IMR-90 (cell line): ENCODE measurements around the gene SPTB. TPM values are rescaled to one million over a fixed set of nuclear protein-coding genes. Genes with fewer than 3 reads are reported as not detected.

Experiments used
- ATAC-seq: fragments of 200-7000 bp; cut with Tn5 transposase; 2 replicates; pipeline ENCODE4 v1.9.1; 2020; ENCODE audit warnings: low read depth, mild to moderate bottlenecking, moderate library complexity
- BruUV-seq: library from RNA; stranded (reverse); fragments of 400-500 nt; replicated peaks from 2 replicates; lab custom pipeline; 2021; lab: Mats Ljungman, UMichigan
- CTCF ChIA-PET: fragments of 300-600 bp; formaldehyde crosslinking; extraction: SDS; loops from one replicate; lab custom pipeline; 2021; ENCODE audit warnings: antibody characterized with exemption; lab: Yijun Ruan, JAX
- POLR2A ChIA-PET: fragments of 300-600 bp; sonication (Branson Sonifier 250); formaldehyde crosslinking; loops from one replicate; lab custom pipeline; 2022; ENCODE audit warnings: antibody characterized with exemption; ENCODE audit not compliant: unreplicated experiment; lab: Charles Lee
- DNase-seq: peaks from one replicate; pipeline ENCODE4 v3.0.0; 2013
- H2AFZ ChIP-seq: replicated peaks from 2 replicates; pipeline ENCODE3; 2013; ENCODE audit warnings: low read length, mild to moderate bottlenecking; ENCODE audit not compliant: poor library complexity
- H2AK5ac ChIP-seq: 2 replicates; pipeline ENCODE4 v1.6.1; 2013; ENCODE audit warnings: low read depth, low read length, inconsistent platforms
- H2AK9ac ChIP-seq: replicated peaks from 2 replicates; pipeline ENCODE3; 2013; ENCODE audit warnings: mild to moderate bottlenecking, low read depth, low read length, moderate library complexity; ENCODE audit not compliant: poor library complexity
- H2BK120ac ChIP-seq: 2 replicates; pipeline ENCODE4 v1.6.1; 2013; ENCODE audit warnings: low read depth, low read length, inconsistent platforms
- H2BK15ac ChIP-seq: 3 replicates; pipeline ENCODE4 v1.6.1; 2013; ENCODE audit warnings: low read depth, low read length, inconsistent platforms
- H2BK20ac ChIP-seq: 2 replicates; pipeline ENCODE4 v1.6.1; 2013; ENCODE audit warnings: low read depth, mild to moderate bottlenecking, inconsistent platforms, low read length, moderate library complexity
- H2BK5ac ChIP-seq: 2 replicates; pipeline ENCODE4 v1.6.1; 2013; ENCODE audit warnings: mild to moderate bottlenecking, low read depth, low read length, inconsistent platforms; ENCODE audit not compliant: poor library complexity, severe bottlenecking
- H3K14ac ChIP-seq: replicated peaks from 2 replicates; pipeline ENCODE4 v1.6.1; 2013; ENCODE audit warnings: low read depth, low read length, inconsistent platforms
- H3K18ac ChIP-seq: 2 replicates; pipeline ENCODE4 v1.6.1; 2013; ENCODE audit warnings: low read depth, low read length, control low read depth
- H3K23ac ChIP-seq: 2 replicates; pipeline ENCODE4 v1.6.1; 2013; ENCODE audit warnings: low read depth, low read length, inconsistent platforms
- H3K27ac ChIP-seq: 2 replicates; pipeline ENCODE4 v1.5.1; 2013; ENCODE audit warnings: mild to moderate bottlenecking, control low read depth, low read length; ENCODE audit not compliant: insufficient read depth
- H3K27me3 ChIP-seq: 2 replicates; pipeline ENCODE4 v1.6.1; 2013; ENCODE audit warnings: low read length; ENCODE audit not compliant: control insufficient read depth, insufficient read depth
- H3K36me3 ChIP-seq: 2 replicates; pipeline ENCODE4 v1.6.1; 2013; ENCODE audit warnings: low read length, mixed read lengths; ENCODE audit not compliant: control insufficient read depth, insufficient read depth
- H3K4ac ChIP-seq: 2 replicates; pipeline ENCODE4 v1.6.1; 2013; ENCODE audit warnings: low read depth, low read length, inconsistent platforms
- H3K4me1 ChIP-seq: 2 replicates; pipeline ENCODE4 v1.6.1; 2013; ENCODE audit warnings: low read length, mixed read lengths; ENCODE audit not compliant: control insufficient read depth, insufficient read depth
- H3K4me2 ChIP-seq: 2 replicates; pipeline ENCODE4 v1.6.1; 2013; ENCODE audit warnings: low read depth, mild to moderate bottlenecking, control low read depth, low read length, moderate library complexity
- H3K4me3 ChIP-seq: 2 replicates; pipeline ENCODE4 v1.5.1; 2013; ENCODE audit warnings: low read depth, mild to moderate bottlenecking, control low read depth, low read length, moderate library complexity; ENCODE audit not compliant: insufficient read depth
- H3K56ac ChIP-seq: 2 replicates; pipeline ENCODE4 v1.6.1; 2013; ENCODE audit warnings: low read length, inconsistent platforms; ENCODE audit not compliant: insufficient read depth; ENCODE audit errors: extremely low read depth
- H3K79me1 ChIP-seq, 2 experiments: 2 replicates each; pipeline ENCODE4 v1.6.1; 2013; ENCODE audit warnings: low read length in 2 of 2, inconsistent platforms in 1 of 2, low read depth in 1 of 2
- H3K9ac ChIP-seq: 2 replicates; pipeline ENCODE4 v1.6.1; 2013; ENCODE audit warnings: low read depth, low read length, control low read depth
- H3K9me1 ChIP-seq: 2 replicates; pipeline ENCODE4 v1.6.1; 2013; ENCODE audit warnings: low read length, inconsistent platforms; ENCODE audit not compliant: insufficient read depth
- H3K9me3 ChIP-seq: 2 replicates; pipeline ENCODE4 v1.6.1; 2013; ENCODE audit warnings: low read length; ENCODE audit not compliant: control insufficient read depth, insufficient read depth
- H4K20me1 ChIP-seq: 2 replicates; pipeline ENCODE4 v1.6.1; 2013; ENCODE audit warnings: low read length, inconsistent platforms; ENCODE audit not compliant: insufficient read depth
- H4K5ac ChIP-seq: 2 replicates; pipeline ENCODE4 v1.6.1; 2013; ENCODE audit warnings: mild to moderate bottlenecking, low read depth, low read length, control low read depth
- H4K8ac ChIP-seq, 2 experiments: 2 replicates each; pipeline ENCODE4 v1.6.1; 2013; ENCODE audit warnings: low read depth in 2 of 2, low read length in 2 of 2, control low read depth in 1 of 2, inconsistent platforms in 1 of 2
- H4K91ac ChIP-seq: 2 replicates; pipeline ENCODE4 v1.6.1; 2013; ENCODE audit warnings: low read depth, low read length, inconsistent platforms; ENCODE audit not compliant: insufficient read depth
- BHLHE40 ChIP-seq: fragments of 150-350 bp; IDR thresholded peaks from 2 replicates; pipeline ENCODE4 v1.6.1; 2016; ENCODE audit warnings: mild to moderate bottlenecking, low read depth, low read length
- CEBPB ChIP-seq: IDR thresholded peaks from 2 replicates; pipeline ENCODE4 v1.6.1; 2012; ENCODE audit warnings: low read depth, low read length, improper control_type of control experiment
- CHD1 ChIP-seq: IDR thresholded peaks from 2 replicates; pipeline ENCODE4 v1.6.1; 2012; ENCODE audit warnings: low read depth, low read length, improper control_type of control experiment
- ELK1 ChIP-seq: fragments of 150-350 bp; IDR thresholded peaks from 2 replicates; pipeline ENCODE4 v1.6.1; 2016; ENCODE audit warnings: low read depth, mild to moderate bottlenecking, low read length, moderate library complexity, borderline replicate concordance
- FOS ChIP-seq: fragments of 150-350 bp; IDR thresholded peaks from 2 replicates; pipeline ENCODE4 v1.6.1; 2016; ENCODE audit warnings: low read depth, low read length
- MAFK ChIP-seq: IDR thresholded peaks from 2 replicates; pipeline ENCODE4 v1.6.1; 2012; ENCODE audit warnings: low read depth, low read length, improper control_type of control experiment
- MAZ ChIP-seq: IDR thresholded peaks from 2 replicates; pipeline ENCODE4 v1.6.1; 2012; ENCODE audit warnings: low read depth, mild to moderate bottlenecking, low read length, improper control_type of control experiment, moderate library complexity, borderline replicate concordance
- MXI1 ChIP-seq: IDR thresholded peaks from 2 replicates; pipeline ENCODE4 v1.6.1; 2012; ENCODE audit warnings: low read depth, mild to moderate bottlenecking, low read length, moderate library complexity, borderline replicate concordance
- POLR2A ChIP-seq: IDR thresholded peaks from 2 replicates; pipeline ENCODE4 v1.6.1; 2012; ENCODE audit warnings: mild to moderate bottlenecking, low read depth, low read length
- RAD21 ChIP-seq: IDR thresholded peaks from 2 replicates; pipeline ENCODE4 v1.6.1; 2012; ENCODE audit warnings: low read length, improper control_type of control experiment
- RCOR1 ChIP-seq: IDR thresholded peaks from 2 replicates; pipeline ENCODE4 v1.6.1; 2012; ENCODE audit warnings: mild to moderate bottlenecking, low read length, improper control_type of control experiment; ENCODE audit not compliant: insufficient replicate concordance
- RFX5 ChIP-seq: IDR thresholded peaks from 2 replicates; pipeline ENCODE4 v1.8.0; 2012; ENCODE audit warnings: low read depth, mild to moderate bottlenecking, low read length, moderate library complexity
- SMC3 ChIP-seq: fragments of 150-350 bp; IDR thresholded peaks from 2 replicates; pipeline ENCODE4 v1.6.1; 2016; ENCODE audit warnings: low read depth, mild to moderate bottlenecking, antibody characterized with exemption, low read length, moderate library complexity
- USF2 ChIP-seq: fragments of 150-350 bp; IDR thresholded peaks from 2 replicates; pipeline ENCODE4 v1.6.1; 2017; ENCODE audit warnings: mild to moderate bottlenecking, antibody characterized with exemption, low read length, low read depth
- WGBS, 2 experiments: methylation state at CpG; one replicate each; pipeline versions ENCODE4 v1.1.5 to v1.1.7; 2013; ENCODE audit warnings: missing lambda C conversion rate in 2 of 2; ENCODE audit not compliant: insufficient read length in 1 of 2; ENCODE audit errors: extremely low coverage in 2 of 2; 5-methylcytosine and 5-hydroxymethylcytosine counted together
- dilution Hi-C: fragments of 300-500 bp; cut with HindIII; formaldehyde crosslinking; loops from one replicate; pipeline ENCODE4 v1.14.3; 2018; ENCODE audit warnings: low sequenced_read_pairs; ENCODE audit not compliant: unreplicated experiment
- in situ Hi-C: fragments of 300-500 bp; cut with MboI; formaldehyde crosslinking; loops from 3 replicates; pipeline ENCODE4 v1.14.3; 2019; ENCODE audit warnings: low sequenced_read_pairs, inconsistent platforms, mixed read lengths
- intact Hi-C: fragments of 100-400 bp; cut with micrococcal nuclease; formaldehyde crosslinking; loops from 2 replicates; pipeline ENCODE4 v1.10.0; 2022
- polyA plus RNA-seq, 3 experiments: library from polyadenylated mRNA; depleted of rRNA; stranded (reverse); fragments of >200 nt; gene quantifications; 2 replicates each; pipeline ENCODE4 v1.2.3, GENCODE V29; 2012; ENCODE audit warnings: low replicate concordance in 1 of 3
- total RNA-seq: library from RNA; depleted of rRNA; stranded (reverse); fragments of >200 nt; gene quantifications from 2 replicates; pipeline ENCODE4 v1.2.3, GENCODE V29; 2012

SPTB gene
- total and polyA plus RNA-seq, 2 of the 4 experiments (the other 2 are of a cell fraction): under 0.01 to 0.07 TPM

GRCh38 chr14:64926398-64926995 lies 46.8 kb upstream of the SPTB start:
- H2AK5ac ChIP-seq: no peak overlapping the region
- no peak overlapping the region for H3K18ac ChIP-seq
- no peaks in the 10 kb centered on the region for H3K9me3 ChIP-seq
- dilution Hi-C loops: no loop called here
- no peaks in the 10 kb centered on the region for H3K27me3 ChIP-seq
- H4K8ac ChIP-seq: no peak overlapping the region
- DNase-seq: no peak
- in situ Hi-C loops: no loop called here
- H2BK120ac ChIP-seq: no peak overlapping the region
- POLR2A ChIA-PET: no interaction called here
- no peak overlapping the region for H2BK15ac ChIP-seq
- H3K79me1 ChIP-seq: peaks cover 25 to 38% of the 10 kb centered on the region in 2 experiments
- H3K4ac ChIP-seq: no peak overlapping the region
- TF ChIP-seq MAFK (no peak), MXI1 (no peak), RAD21 (no peak), POLR2A (no peak), SMC3 (no peak), USF2 (no peak), BHLHE40 (no peak), RCOR1 (no peak), CEBPB (no peak), CHD1 (no peak), ELK1 (no peak), RFX5 (no peak), MAZ (no peak), FOS (no peak)
- no peak overlapping the region for H3K14ac ChIP-seq
- no peak overlapping the region for H2BK5ac ChIP-seq
- no peak overlapping the region for H3K23ac ChIP-seq
- no peak for ATAC-seq
- no peak overlapping the region for H3K27ac ChIP-seq
- CTCF ChIA-PET: no interaction called here
- no peak overlapping the region for H3K9ac ChIP-seq
- no peak overlapping the region for H2AK9ac ChIP-seq
- no CpG with 5 or more reads among the region's 4 CpGs for WGBS, 2 experiments
- H2AFZ ChIP-seq: no peak overlapping the region
- H2BK20ac ChIP-seq: no peak overlapping the region
- no peak overlapping the region for H3K4me2 ChIP-seq
- intact Hi-C loops: no loop called here
- no peaks in the 10 kb centered on the region; the same call in 1 of the 2 replicates for H3K9me1 ChIP-seq
- no peak overlapping the region for H3K4me3 ChIP-seq
- H4K20me1 ChIP-seq: no peaks in the 10 kb centered on the region; the same call in none of the 2 replicates
- H4K91ac ChIP-seq: no peak overlapping the region
- BruUV-seq: no TSS peak
- no peaks in the 10 kb centered on the region; the same call in 1 of the 2 replicates for H3K4me1 ChIP-seq
- no peak overlapping the region for H4K5ac ChIP-seq
- H3K56ac ChIP-seq: no peak overlapping the region
- peaks cover 18% of the 10 kb centered on the region for H3K36me3 ChIP-seq
